ENCODE measurements around the gene PRKRA. TPM values are rescaled to one million over a fixed set of nuclear protein-coding genes. Genes with fewer than 3 reads are reported as not detected.
A peak's percentile ranks its signal among the peaks of the same experiment; 100 is the strongest.

The PRKRA gene
- total RNA-seq, 2 donors from 2014 or later: 34.0 to 37.1 TPM

DNA sequence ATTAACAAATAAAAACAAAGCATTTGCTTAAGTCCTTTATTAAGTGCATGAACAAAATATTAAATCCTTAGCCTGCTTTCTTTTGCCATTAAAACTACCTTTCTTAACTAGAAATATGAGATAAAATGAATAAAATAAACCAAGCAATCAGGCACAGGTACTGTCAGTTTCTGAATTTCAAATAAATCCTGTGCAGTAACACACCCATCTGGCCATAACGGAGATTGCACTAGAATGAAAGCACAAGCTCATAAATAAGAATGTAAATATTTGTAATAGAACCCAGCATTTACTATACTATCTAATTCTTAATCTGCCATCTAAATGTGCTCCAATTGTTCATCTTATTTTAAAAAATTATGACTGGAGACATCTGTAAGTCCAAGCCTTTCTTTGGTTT is 31.9 kb downstream of the PRKRA start:
- no peaks in the 10 kb centered on the region for H3K4me1 ChIP-seq
- H3K9me3 ChIP-seq: no peaks in the 10 kb centered on the region
- intact Hi-C loops (cut with DNase I): loop anchor here (5.0 kb wide), 1 partner anchor 307 kb away; the partner anchor contains the start of gene RBM45
- no peak overlapping the region for H3K9ac ChIP-seq (ENCODE audit: low read depth in 2 of 2, low read length in 2 of 2)
- no peaks in the 10 kb centered on the region for H3K27me3 ChIP-seq
- H3K27ac ChIP-seq: no peak overlapping the region
- no peaks in the 10 kb centered on the region for H3K36me3 ChIP-seq
- no peak overlapping the region for H3K4me3 ChIP-seq
- no peak for DNase-seq
- no peak for TF ChIP-seq CTCF (IDR thresholded peaks at IDR 0.05)

DNA sequence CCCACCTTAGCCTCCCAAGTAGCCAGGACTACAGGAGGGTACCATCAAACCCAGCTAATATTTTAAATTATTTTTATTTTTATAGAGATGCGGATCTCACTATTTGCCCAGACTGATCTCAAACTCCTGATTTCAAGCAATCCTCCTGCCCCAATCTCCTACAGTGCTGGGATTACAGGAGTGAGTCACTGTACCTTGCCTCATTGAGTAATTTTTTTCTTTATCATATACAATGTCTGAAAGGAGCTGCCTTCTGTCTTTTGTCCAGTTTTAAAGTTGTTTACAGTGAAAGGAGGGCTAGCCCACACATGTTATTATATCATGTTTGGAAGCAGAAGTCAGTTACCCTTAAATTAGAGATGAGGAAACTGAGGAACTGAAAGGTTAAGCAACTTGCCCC is 32.5 kb downstream of the PRKRA start:
- Histone ChIP-seq H3K27ac (no peak overlapping the region), H3K9ac (ENCODE audit: low read depth in 2 of 2, low read length in 2 of 2) (no peak overlapping the region), H3K4me3 (no peak overlapping the region), H3K9me3 (no peaks in the 10 kb centered on the region), H3K36me3 (no peaks in the 10 kb centered on the region), H3K4me1 (no peaks in the 10 kb centered on the region), H3K27me3 (no peaks in the 10 kb centered on the region)
- intact Hi-C loops (cut with DNase I): loop anchor here (5.0 kb wide), 1 partner anchor 306 kb away; the partner anchor contains the start of gene RBM45
- TF ChIP-seq CTCF (IDR thresholded peaks at IDR 0.05): no peak
- no peak for DNase-seq

DNA sequence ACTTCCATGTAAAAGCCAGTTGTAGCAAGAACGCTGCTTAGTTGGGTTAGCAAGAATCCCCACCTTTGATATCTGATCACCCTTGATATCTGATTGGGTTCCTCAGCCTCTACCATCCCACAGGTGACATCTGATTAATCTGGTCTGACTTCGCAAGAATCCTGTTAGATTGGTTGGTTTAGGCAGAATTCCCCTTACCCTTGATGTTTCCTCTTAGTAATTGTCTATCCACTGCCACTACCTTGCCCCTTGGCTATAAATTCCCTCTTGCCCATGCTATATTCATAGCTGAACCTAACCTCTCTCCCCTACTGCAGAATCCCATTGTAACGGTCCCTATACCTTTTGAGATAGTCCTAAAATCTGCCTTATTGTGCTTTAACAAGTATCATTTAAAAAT is 33.1 kb downstream of the PRKRA start:
- Histone ChIP-seq H3K27ac (no peak overlapping the region), H3K9ac (ENCODE audit: low read depth in 2 of 2, low read length in 2 of 2) (no peak overlapping the region), H3K4me1 (no peaks in the 10 kb centered on the region), H3K27me3 (no peaks in the 10 kb centered on the region), H3K9me3 (no peaks in the 10 kb centered on the region), H3K4me3 (no peak overlapping the region), H3K36me3 (no peaks in the 10 kb centered on the region)
- intact Hi-C loops (cut with DNase I): loop anchor here (5.0 kb wide), 1 partner anchor 306 kb away; the partner anchor contains the start of gene RBM45
- TF ChIP-seq CTCF (IDR thresholded peaks at IDR 0.05): no peak
- no peak for DNase-seq

DNA sequence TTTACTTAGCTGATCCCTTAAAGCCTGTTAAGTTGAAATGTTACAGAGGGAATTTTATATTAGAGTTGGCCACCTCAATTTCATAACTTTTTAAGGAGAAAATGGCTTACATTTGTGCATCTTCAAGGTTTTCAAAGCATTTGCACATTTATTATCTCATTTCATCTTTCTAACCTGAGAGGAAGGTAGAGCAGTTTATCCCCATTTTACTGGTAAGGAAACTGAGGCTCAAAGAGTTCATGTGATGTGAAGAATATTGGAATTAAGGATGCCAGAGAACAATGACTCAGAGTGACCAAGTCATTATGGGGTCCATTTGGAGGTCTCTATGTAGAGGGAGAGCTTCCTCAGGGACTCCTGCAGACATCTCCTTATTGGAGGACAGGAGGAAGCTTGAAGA is 35.0 kb downstream of the PRKRA start:
- Histone ChIP-seq H3K36me3 (no peaks in the 10 kb centered on the region), H3K4me3 (no peak overlapping the region), H3K9ac (ENCODE audit: low read depth in 2 of 2, low read length in 2 of 2) (no peak overlapping the region), H3K9me3 (no peaks in the 10 kb centered on the region), H3K27ac (no peak overlapping the region), H3K4me1 (no peaks in the 10 kb centered on the region), H3K27me3 (no peaks in the 10 kb centered on the region)
- DNase-seq: no peak
- intact Hi-C loops (cut with DNase I): loop anchor here (5.0 kb wide), 1 partner anchor 304 kb away; the partner anchor contains the start of gene RBM45
- TF ChIP-seq CTCF (IDR thresholded peaks at IDR 0.05): no peak

- TF ChIP-seq CTCF (IDR thresholded peaks at IDR 0.05): peak; percentile 83
- Histone ChIP-seq H3K9ac (ENCODE audit: low read depth in 2 of 2, low read length in 2 of 2) (peak overlapping the region in 1 of 2 donors; percentile 69), H3K36me3 (no peaks in the 10 kb centered on the region), H3K4me1 (no peaks in the 10 kb centered on the region), H3K27me3 (no peaks in the 10 kb centered on the region), H3K4me3 (peak overlapping the region; percentile 39), H3K27ac (peak overlapping the region; percentile 56), H3K9me3 (no peaks in the 10 kb centered on the region)
- intact Hi-C loops (cut with DNase I): loop anchor here (5.0 kb wide), 1 partner anchor 302 kb away; the partner anchor contains the start of gene RBM45
- peak; percentile 91 for DNase-seq
Observed at GRCh38 chr2:178414266-178415247, 36.4 kb downstream of the PRKRA start.
